ENCODE results near the gene GZMM. TPM values are rescaled to one million over a fixed set of nuclear protein-coding genes. Genes with fewer than 3 reads are reported as not detected.
A peak's percentile ranks its signal among the peaks of the same experiment; 100 is the strongest.

Gene GZMM
- total and polyA plus RNA-seq, 2 of the 13 experiments (the other 11 are each of a cell fraction or from before 2014, with no cell fraction given): 0.07 TPM; not detected in 1

GRCh38 chr19:496112-496665 lies 47.7 kb upstream of the GZMM start, which contains the start of gene MADCAM1 (continued):
- TF ChIP-seq SOX5 (CRISPR knock-in tag; IDR thresholded peaks at IDR 0.05; ENCODE audit: borderline replicate concordance): no peak
- TF ChIP-seq E2F5 (CRISPR knock-in tag; conservative IDR thresholded peaks at IDR 0.05): no peak
- TF ChIP-seq TARDBP (CRISPR knock-in tag; IDR thresholded peaks at IDR 0.05): no peak

DNA sequence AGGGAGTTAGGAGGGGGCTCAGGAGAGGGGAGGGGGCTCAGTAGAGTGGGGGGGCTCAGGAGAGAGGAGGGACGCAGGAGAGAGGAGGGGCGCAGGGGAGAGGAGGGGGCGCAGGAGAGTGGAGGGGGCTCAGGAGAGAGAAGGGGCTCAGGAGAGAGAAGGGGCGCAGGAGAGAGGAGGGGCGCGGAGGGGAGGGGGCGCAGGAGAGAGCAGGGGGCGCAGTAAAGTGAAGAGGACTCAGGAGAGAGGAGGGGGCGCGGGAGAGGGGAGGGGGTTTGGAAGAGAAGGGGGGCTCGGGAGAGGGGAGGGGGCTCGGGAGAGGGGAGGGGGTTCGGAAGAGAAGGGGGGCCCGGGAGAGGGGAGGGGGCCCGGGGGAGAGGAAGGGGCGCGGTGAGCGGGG lies 46.9 kb upstream of the GZMM start:
- BruUV-seq (replicated peaks): no TSS peak
- DNase-seq (ENCODE audit: low spot score): no peak
- no peak for FAIRE-seq
- no peak for ATAC-seq
- CTCF ChIA-PET (ENCODE audit: low intra/inter-chr PET ratio, low total read pairs): no interaction called here
- H3K4me3 ChIP-seq (replicated peaks in 1 of 3; ENCODE audit: insufficient read depth in 1 of 3, low read depth in 2 of 3, low read length in 3 of 3): no peak overlapping the region
- WGBS (ENCODE audit: low lambda C conversion rate): 38% methylated on average over 18 of the region's 18 CpGs
- TF ChIP-seq NONO (IDR thresholded peaks at IDR 0.05) (no peak), NONO (CRISPR knock-in tag; conservative IDR thresholded peaks at IDR 0.05) (no peak), TSC22D2 (CRISPR knock-in tag; IDR thresholded peaks at IDR 0.05; ENCODE audit: borderline replicate concordance) (no peak)
- no peak overlapping the region for H3K9ac ChIP-seq (ENCODE audit: insufficient read depth, low read depth, low read length)
- POLR2A ChIA-PET: no interaction called here
- peaks cover 43% of the 10 kb centered on the region for H3K4me1 ChIP-seq (ENCODE audit: insufficient read depth, low read length)
- no peak overlapping the region for H3K27ac ChIP-seq (ENCODE audit: extremely low read length, insufficient read depth, low read length)
- no peaks in the 10 kb centered on the region for H3K9me3 ChIP-seq (ENCODE audit: low read length)
- H3K36me3 ChIP-seq (replicated peaks in 1 of 2; ENCODE audit: control insufficient read depth in 1 of 2, insufficient read depth in 2 of 2, low read length in 2 of 2): no peaks in the 10 kb centered on the region
- H2AFZ ChIP-seq (ENCODE audit: low read length): no peak overlapping the region
- intact Hi-C loops (cut with micrococcal nuclease; ENCODE audit: unreplicated experiment): no loop called here
- no peaks in the 10 kb centered on the region for H3K79me2 ChIP-seq (ENCODE audit: insufficient read depth, low read length)
- H3K4me2 ChIP-seq (ENCODE audit: low read depth, low read length): no peak overlapping the region
- peaks cover 0 to 4% of the 10 kb centered on the region in 2 experiments; a peak in 2 of 5 replicates for H3K27me3 ChIP-seq (ENCODE audit: control insufficient read depth in 1 of 2, insufficient read depth in 2 of 2, low read length in 2 of 2)
- H4K20me1 ChIP-seq (ENCODE audit: insufficient read depth, low read length): no peaks in the 10 kb centered on the region
- in situ Hi-C loops (cut with HindIII; ENCODE audit: extremely low pct_ligation_motif_present, low pct_unique_long_range_greater_than_20kb): no loop called here

DNA sequence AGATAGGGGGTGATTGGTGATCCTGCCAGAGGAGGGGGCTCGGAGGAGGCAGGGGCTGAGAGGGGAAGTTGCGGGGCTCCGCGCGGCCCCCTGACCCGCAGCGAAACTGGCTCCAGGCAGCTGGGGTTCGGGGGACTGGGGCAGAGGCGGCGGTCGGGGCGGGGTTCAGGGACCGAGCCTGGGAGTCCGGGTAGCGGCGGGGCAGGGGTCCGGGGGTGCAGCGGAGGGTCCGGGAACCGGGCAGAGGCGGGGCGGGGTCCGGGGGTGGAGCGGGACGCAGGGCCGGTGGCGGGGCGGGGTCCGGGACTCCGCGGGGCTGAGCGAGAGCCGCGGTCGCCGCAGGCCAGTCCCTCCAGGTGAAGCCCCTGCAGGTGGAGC lies 46.4 kb upstream of the GZMM start:
- ATAC-seq: no peak
- no peaks in the 10 kb centered on the region for H3K79me2 ChIP-seq (ENCODE audit: insufficient read depth, low read length)
- TF ChIP-seq KLF15 (CRISPR knock-in tag; IDR thresholded peaks at IDR 0.05; ENCODE audit: borderline replicate concordance) (no peak), KDM5A (IDR thresholded peaks at IDR 0.05; ENCODE audit: borderline replicate concordance, low read length) (no peak), CCDC6 (CRISPR knock-in tag; IDR thresholded peaks at IDR 0.05) (no peak), ZNF430 (CRISPR knock-in tag; IDR thresholded peaks at IDR 0.05) (no peak)

More for the DNA sequence above, 46.4 kb upstream of the GZMM start:
- WGBS (ENCODE audit: low lambda C conversion rate): 15% methylated on average over 6 of the region's 36 CpGs
- H3K4me1 ChIP-seq (ENCODE audit: insufficient read depth, low read length): peaks cover 44% of the 10 kb centered on the region
- peak overlapping the region; percentile 49; the same call in 1 of the 2 replicates for H3K9ac ChIP-seq (ENCODE audit: insufficient read depth, low read depth, low read length)
- no peaks in the 10 kb centered on the region for H3K9me3 ChIP-seq (ENCODE audit: low read length)
- in situ Hi-C loops (cut with HindIII; ENCODE audit: extremely low pct_ligation_motif_present, low pct_unique_long_range_greater_than_20kb) (no loop called here), intact Hi-C loops (cut with micrococcal nuclease; ENCODE audit: unreplicated experiment) (no loop called here)
- FAIRE-seq: no peak
- peaks cover 0 to 4% of the 10 kb centered on the region in 2 experiments; a peak in 2 of 5 replicates for H3K27me3 ChIP-seq (ENCODE audit: control insufficient read depth in 1 of 2, insufficient read depth in 2 of 2, low read length in 2 of 2)
- CTCF ChIA-PET (ENCODE audit: low intra/inter-chr PET ratio, low total read pairs): no interaction called here
- no peak for DNase-seq (ENCODE audit: low spot score)
- no TSS peak for BruUV-seq (replicated peaks)
- H3K4me3 ChIP-seq (replicated peaks in 1 of 3; ENCODE audit: insufficient read depth in 1 of 3, low read depth in 2 of 3, low read length in 3 of 3): peak overlapping the region; percentile 49 to 78 (median 55); a peak in 5 of 6 replicates
- no peak overlapping the region for H2AFZ ChIP-seq (ENCODE audit: low read length)
- POLR2A ChIA-PET: interaction anchor here (1.3 to 1.9 kb wide), 2 partner anchors 9 kb away, joined by 5 to 14 read pairs; no protein-coding TSS in a partner anchor
- H3K27ac ChIP-seq (ENCODE audit: extremely low read length, insufficient read depth, low read length): no peak overlapping the region
- peak overlapping the region; percentile 90 for H3K4me2 ChIP-seq (ENCODE audit: low read depth, low read length)
- H3K36me3 ChIP-seq (replicated peaks in 1 of 2; ENCODE audit: control insufficient read depth in 1 of 2, insufficient read depth in 2 of 2, low read length in 2 of 2): no peaks in the 10 kb centered on the region
- no peaks in the 10 kb centered on the region for H4K20me1 ChIP-seq (ENCODE audit: insufficient read depth, low read length)

All from HepG2 (cell line).